GM12878 (cell line): Measurements from ENCODE around the gene NECAB3. TPM values are rescaled to one million over a fixed set of nuclear protein-coding genes. Genes with fewer than 3 reads are reported as not detected.

Experiments used
- LARP7 ChIP-seq: fragments of 450-650 bp; IDR thresholded peaks from 2 replicates; pipeline ENCODE4 v1.6.1; 2017; ENCODE audit warnings: mild to moderate bottlenecking
- MTA3 ChIP-seq: IDR thresholded peaks from 2 replicates; pipeline ENCODE4 v1.6.1; 2012; ENCODE audit warnings: low read length, inconsistent platforms, borderline replicate concordance
- POLR2AphosphoS2 ChIP-seq: IDR thresholded peaks from 2 replicates; pipeline ENCODE4 v1.6.1; 2011; ENCODE audit warnings: low read depth, mild to moderate bottlenecking, low read length, improper control_type of control experiment, moderate library complexity
- WRNIP1 ChIP-seq: IDR thresholded peaks from 2 replicates; pipeline ENCODE4 v1.6.1; 2011; ENCODE audit warnings: low read depth, low read length, improper control_type of control experiment, borderline replicate concordance
- ZNF622 ChIP-seq: fragments of 450-650 bp; IDR thresholded peaks from 2 replicates; pipeline ENCODE4 v1.6.1; 2017; ENCODE audit warnings: mild to moderate bottlenecking, inconsistent platforms
- polyA plus RNA-seq, 11 experiments: library from polyadenylated mRNA; depleted of rRNA in 4 of 11; unstranded in 6 of 11; stranded (reverse) in 5 of 11; fragments of >200 nt; fragmentation: Nextera tagmentation in 4 of 11; fragmentation: Illumina TruSeq in 1 of 11; extraction: Ambion mirVana in 4 of 11; extraction: Trizol in 1 of 11; gene quantifications; 1 replicate in 1 of 11; 2 replicates in 10 of 11; pipeline versions ENCODE4 v1.2.1 to v1.2.3, GENCODE V29; 2011 to 2016; ENCODE audit warnings: inconsistent platforms in 2 of 11, missing spikeins in 2 of 11, low read depth in 1 of 11
- total RNA-seq, 4 experiments: library from RNA; depleted of rRNA in 3 of 4; stranded (reverse); fragments of >200 nt in 3 of 4; fragmentation: Illumina TruSeq in 1 of 4; extraction: Trizol in 1 of 4; gene quantifications; 2 replicates each; pipeline versions ENCODE4 v1.2.1 to v1.2.3, GENCODE V29; 2013 to 2021
- TF ChIP-seq, protein P1 (sequence below): fragments of 450-650 bp; IDR thresholded peaks from 2 replicates; pipeline ENCODE4 v1.6.1; 2017; ENCODE audit warnings: mild to moderate bottlenecking, moderate library complexity
- TF ChIP-seq, protein P2 (sequence below): fragments of 450-650 bp; formaldehyde crosslinking; IDR thresholded peaks from 2 replicates; pipeline ENCODE4 v1.5.0; 2022; ENCODE audit warnings: mild to moderate bottlenecking, missing genetic modification characterization
- TF ChIP-seq, protein P3 (sequence below): fragments of 450-650 bp; IDR thresholded peaks from 2 replicates; pipeline ENCODE4 v1.6.1; 2018; ENCODE audit warnings: mild to moderate bottlenecking, low read depth, moderate library complexity; ENCODE audit not compliant: partially characterized antibody

NECAB3 gene
- total and polyA plus RNA-seq, 10 of the 15 experiments (the other 5 are each of a cell fraction or from before 2014, with no cell fraction given) = 0.21 to 17.0 (median 7.2) TPM

DNA sequence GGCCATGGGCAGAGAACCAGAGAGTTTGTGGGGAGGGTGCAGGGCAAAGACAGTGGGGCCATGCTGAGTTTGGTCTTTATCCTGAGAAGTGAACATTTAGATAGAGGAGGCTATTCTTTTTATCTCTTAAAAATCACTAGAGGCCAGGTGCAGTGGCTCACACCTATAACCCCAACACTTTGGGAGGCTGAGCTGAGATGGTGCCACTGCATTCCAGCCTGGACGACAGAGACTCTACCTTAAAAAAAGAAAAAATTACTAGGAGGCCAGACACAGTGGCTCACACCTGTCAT lies 37.2 kb upstream of the NECAB3 start (continued):
- TF ChIP-seq, protein P1, sequence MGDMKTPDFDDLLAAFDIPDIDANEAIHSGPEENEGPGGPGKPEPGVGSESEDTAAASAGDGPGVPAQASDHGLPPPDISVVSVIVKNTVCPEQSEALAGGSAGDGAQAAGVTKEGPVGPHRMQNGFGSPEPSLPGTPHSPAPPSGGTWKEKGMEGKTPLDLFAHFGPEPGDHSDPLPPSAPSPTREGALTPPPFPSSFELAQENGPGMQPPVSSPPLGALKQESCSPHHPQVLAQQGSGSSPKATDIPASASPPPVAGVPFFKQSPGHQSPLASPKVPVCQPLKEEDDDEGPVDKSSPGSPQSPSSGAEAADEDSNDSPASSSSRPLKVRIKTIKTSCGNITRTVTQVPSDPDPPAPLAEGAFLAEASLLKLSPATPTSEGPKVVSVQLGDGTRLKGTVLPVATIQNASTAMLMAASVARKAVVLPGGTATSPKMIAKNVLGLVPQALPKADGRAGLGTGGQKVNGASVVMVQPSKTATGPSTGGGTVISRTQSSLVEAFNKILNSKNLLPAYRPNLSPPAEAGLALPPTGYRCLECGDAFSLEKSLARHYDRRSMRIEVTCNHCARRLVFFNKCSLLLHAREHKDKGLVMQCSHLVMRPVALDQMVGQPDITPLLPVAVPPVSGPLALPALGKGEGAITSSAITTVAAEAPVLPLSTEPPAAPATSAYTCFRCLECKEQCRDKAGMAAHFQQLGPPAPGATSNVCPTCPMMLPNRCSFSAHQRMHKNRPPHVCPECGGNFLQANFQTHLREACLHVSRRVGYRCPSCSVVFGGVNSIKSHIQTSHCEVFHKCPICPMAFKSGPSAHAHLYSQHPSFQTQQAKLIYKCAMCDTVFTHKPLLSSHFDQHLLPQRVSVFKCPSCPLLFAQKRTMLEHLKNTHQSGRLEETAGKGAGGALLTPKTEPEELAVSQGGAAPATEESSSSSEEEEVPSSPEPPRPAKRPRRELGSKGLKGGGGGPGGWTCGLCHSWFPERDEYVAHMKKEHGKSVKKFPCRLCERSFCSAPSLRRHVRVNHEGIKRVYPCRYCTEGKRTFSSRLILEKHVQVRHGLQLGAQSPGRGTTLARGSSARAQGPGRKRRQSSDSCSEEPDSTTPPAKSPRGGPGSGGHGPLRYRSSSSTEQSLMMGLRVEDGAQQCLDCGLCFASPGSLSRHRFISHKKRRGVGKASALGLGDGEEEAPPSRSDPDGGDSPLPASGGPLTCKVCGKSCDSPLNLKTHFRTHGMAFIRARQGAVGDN = no peak
- TF ChIP-seq WRNIP1 (no peak), LARP7 (no peak), MTA3 (no peak), ZNF622 (no peak), POLR2AphosphoS2 (no peak)
- TF ChIP-seq, protein P2, sequence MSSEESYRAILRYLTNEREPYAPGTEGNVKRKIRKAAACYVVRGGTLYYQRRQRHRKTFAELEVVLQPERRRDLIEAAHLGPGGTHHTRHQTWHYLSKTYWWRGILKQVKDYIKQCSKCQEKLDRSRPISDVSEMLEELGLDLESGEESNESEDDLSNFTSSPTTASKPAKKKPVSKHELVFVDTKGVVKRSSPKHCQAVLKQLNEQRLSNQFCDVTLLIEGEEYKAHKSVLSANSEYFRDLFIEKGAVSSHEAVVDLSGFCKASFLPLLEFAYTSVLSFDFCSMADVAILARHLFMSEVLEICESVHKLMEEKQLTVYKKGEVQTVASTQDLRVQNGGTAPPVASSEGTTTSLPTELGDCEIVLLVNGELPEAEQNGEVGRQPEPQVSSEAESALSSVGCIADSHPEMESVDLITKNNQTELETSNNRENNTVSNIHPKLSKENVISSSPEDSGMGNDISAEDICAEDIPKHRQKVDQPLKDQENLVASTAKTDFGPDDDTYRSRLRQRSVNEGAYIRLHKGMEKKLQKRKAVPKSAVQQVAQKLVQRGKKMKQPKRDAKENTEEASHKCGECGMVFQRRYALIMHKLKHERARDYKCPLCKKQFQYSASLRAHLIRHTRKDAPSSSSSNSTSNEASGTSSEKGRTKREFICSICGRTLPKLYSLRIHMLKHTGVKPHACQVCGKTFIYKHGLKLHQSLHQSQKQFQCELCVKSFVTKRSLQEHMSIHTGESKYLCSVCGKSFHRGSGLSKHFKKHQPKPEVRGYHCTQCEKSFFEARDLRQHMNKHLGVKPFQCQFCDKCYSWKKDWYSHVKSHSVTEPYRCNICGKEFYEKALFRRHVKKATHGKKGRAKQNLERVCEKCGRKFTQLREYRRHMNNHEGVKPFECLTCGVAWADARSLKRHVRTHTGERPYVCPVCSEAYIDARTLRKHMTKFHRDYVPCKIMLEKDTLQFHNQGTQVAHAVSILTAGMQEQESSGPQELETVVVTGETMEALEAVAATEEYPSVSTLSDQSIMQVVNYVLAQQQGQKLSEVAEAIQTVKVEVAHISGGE = no peak
- TF ChIP-seq, protein P3, sequence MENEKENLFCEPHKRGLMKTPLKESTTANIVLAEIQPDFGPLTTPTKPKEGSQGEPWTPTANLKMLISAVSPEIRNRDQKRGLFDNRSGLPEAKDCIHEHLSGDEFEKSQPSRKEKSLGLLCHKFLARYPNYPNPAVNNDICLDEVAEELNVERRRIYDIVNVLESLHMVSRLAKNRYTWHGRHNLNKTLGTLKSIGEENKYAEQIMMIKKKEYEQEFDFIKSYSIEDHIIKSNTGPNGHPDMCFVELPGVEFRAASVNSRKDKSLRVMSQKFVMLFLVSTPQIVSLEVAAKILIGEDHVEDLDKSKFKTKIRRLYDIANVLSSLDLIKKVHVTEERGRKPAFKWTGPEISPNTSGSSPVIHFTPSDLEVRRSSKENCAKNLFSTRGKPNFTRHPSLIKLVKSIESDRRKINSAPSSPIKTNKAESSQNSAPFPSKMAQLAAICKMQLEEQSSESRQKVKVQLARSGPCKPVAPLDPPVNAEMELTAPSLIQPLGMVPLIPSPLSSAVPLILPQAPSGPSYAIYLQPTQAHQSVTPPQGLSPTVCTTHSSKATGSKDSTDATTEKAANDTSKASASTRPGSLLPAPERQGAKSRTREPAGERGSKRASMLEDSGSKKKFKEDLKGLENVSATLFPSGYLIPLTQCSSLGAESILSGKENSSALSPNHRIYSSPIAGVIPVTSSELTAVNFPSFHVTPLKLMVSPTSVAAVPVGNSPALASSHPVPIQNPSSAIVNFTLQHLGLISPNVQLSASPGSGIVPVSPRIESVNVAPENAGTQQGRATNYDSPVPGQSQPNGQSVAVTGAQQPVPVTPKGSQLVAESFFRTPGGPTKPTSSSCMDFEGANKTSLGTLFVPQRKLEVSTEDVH = no peak
